ENCODE measurements around the gene MAD1L1.

Gene MAD1L1

DNA sequence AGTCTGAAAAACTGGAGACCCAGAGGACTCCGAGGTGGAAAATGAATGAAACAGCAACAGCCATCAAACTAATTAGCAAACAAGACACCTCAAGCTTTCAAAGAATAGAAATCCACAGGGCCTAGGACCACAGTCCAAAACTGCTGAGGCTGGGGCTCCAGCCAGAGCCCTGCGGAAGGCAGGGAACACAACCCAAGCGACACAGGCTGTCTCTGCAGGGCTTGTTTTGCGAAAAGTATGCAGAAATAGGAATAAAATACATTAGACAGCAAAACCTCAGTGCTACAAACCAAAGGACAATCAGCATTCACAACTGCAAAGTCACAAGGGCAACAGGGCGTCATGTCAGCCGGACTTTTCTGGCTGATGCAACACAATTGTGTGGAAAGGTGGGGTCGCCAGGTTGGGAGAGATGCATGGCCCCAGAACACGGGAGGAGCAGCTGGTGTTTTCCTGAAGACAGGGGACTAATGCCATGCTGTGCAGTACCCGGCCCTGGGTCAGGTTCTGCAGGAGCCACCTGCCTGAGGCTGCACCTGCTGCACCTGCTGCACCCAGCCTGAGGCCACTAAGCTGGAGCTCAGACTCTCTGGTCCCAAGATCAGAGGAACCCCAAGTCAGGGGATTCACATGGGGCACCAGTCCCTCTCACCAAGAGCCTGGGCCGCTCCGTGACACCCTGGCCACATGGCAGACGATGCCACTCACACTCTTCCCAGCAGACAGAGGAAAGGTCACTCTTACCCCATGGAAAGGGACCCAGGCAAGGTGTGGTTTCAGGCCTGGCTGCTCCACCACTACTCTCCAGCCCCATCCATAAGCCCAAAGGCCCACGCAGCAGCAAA, 74.2 kb downstream of the MAD1L1 start:
- DNase-seq (ENCODE audit: low read depth in 1 of 2, low spot score in 1 of 2) = no peak

DNA sequence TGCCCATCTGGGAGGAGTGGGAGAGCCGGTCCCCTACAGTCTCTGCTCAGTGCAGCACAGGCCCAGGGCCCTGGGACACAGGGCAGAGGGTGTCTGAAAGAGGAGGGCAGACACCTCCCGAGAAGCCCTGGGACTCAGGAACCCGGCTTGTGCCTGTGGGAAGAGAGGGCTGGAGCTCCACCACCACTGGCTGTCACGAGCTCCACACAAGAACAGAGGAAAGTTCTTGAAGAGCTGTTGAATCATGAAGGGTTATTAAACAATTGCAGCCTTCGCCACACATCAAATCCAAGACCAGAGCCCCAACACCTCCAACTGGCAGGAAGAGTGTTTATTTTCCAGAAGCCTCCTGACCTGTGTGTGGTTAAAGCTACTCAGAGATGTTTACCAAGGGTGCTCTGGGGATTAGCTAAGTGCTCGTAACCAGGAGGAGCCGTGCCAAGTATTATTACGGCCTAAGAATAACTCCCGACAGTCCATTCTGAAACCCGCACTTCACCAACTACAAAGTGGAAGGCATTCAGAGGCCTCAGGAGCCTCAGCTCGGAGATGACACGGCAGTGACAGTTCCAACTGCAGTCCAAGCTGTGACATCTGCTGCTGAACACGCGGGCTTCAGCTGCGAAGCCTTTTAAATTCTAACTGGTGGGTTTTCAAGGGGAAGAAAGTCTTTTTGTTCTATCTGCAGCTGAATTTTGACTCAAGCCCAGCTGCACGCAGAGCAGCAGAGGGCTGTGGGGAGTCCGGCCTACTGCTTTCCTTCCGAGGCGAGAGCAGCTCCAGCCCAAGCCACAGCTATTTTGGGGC, 75.1 kb downstream of the MAD1L1 start:
- DNase-seq (ENCODE audit: low read depth in 1 of 2, low spot score in 1 of 2) = no peak

DNA sequence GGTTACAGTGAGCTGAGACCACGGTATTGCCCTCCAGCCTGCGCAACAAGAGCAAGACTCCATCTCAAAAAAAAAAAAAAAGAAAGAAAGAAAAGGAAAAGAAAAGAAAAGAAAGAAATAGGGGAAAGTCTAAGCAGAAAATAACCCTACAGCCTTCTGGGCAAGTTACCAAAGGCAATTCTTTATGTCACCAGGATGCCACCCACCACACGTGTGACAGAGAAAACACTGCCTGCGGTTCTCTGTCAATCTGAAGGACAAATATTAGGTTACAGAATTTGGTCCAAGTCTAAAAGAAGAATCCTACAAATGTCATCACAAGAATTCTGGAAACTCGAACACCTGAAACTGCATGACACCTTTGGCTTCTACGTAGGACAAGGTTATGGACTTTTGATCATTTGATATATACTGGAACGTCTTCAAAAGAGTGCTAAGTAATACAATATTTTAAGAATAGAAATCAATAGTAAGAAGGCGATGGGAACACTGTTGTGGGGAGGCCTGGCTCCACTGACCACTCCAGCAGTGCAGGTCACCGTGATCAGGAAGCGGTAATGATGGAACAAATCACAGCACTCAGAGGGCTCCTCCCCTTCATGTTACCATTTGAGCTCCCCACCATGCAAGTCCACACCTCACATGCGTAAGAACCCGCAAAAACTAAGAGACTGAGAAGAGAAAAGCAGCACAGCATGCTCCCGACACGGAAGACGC, 75.8 kb downstream of the MAD1L1 start:
- DNase-seq (ENCODE audit: low read depth in 1 of 2, low spot score in 1 of 2) = no peak

DNA sequence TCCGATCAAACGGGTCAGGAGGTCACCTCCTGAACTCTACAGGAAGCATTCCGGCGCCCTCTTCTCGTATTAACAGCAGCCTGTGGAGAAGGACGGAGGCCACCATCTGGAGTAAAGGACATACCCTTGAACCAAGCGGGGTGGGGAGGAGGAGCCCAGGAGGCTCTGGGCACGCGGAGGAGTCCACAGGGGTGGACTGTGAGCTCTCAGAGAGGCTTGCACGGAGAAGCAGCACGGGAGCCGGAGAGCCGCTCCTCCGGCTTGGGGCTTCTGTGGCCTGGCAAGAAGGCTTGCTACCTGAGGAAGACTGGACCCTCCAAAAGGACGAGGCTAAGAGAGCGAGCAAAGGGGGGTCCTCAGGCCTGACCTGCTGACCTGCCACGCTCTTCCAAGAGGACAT, 77.9 kb downstream of the MAD1L1 start:
- no peak for DNase-seq (ENCODE audit: low read depth in 1 of 2, low spot score in 1 of 2)

DNA sequence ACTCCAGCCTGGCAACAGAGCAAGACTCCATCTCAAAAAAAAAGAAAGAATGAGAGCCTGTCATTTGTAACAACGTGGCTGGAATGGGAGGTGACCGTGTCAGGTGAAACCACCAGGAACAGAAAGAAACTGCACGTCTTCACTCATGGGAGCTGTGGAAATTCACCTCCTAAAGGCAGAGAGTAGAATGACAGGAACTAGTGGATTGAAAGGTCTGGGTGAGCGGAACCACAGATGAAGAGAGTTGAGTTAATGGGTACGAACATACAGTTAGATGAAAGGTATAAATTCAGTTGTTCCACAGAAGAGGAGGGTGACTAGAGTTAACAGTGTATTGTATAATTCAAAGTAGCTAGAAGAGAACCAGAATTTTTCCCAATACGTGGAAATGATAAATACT, 78.6 kb downstream of the MAD1L1 start:
- DNase-seq (ENCODE audit: low read depth in 1 of 2, low spot score in 1 of 2) = no peak

DNA sequence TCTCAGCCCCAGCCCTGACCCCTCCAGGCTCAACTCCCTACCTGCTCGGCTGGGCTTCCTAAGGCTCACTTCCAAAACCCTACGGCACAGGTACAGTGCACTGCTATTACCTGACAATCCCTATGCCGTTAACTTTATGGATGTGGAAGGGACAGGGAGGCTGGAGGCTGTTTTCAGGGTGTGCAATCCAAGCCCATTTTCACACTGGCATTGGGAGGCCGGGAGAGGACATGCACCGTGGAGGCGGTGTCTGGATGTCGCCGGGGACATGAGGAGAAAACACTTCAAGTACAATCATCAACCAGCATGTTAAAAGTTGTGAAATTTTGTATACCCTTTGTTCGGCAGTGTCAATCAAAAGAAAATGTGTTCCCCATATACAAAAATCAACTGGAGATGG, 80.1 kb downstream of the MAD1L1 start:
- DNase-seq (ENCODE audit: low read depth in 1 of 2, low spot score in 1 of 2) = no peak

DNA sequence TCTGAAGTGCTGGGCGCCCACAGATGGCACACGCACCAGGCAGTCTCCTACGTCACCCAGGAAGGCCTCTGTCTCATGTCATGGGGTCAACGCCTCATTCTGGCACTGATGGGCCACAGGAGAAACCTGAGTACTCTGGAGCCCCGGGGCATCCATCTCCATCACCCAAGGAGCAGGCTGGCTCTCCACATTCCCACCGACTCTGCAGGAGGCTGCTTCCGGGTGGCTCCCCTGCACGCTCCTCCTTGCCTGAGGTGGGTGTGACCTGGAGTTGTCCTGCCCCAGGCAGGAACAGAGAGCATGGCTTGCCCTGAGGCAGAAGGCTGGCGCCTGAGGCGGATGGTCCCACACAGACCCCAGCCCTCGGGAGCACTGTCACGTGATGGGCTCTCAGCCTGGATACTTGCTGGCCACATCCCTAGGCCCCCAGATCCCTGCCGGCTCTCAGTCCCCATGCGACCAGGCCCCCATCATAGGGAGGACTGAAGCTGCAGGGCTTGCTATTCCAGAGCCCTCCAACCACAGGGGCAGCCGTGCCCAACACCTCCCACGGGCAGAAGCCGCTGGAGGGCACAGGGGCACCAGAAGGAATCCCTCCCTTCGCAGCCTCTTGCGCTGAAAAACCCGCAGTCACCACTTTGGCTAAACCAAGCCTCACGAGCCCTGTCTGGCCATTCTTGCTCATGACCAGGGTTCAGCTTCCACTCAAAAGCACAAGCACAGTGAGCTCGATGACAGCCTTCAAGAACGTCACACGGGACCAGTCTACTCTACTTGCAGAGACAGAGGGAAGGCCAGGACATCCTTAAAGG, 80.7 kb downstream of the MAD1L1 start:
- no peak for DNase-seq (ENCODE audit: low read depth in 1 of 2, low spot score in 1 of 2)

DNA sequence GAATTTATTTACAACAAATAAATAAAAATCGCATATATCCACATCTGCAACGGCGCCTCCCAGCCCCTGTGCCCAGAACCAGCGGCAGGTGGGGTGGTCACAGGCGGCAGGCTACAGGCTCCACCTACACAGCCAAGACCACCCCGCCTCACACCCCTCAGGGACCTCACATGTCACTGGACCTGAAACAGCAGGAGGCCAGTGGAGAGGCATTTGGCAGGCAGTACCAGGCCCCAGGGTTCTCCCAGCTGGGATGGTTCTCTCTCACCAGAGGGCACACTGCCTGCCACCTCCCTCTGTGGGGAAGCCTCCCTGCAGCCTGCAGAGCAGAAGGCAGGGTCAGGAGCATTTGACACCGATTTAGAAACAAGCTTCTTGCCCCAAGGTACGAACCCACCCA, 81.5 kb downstream of the MAD1L1 start:
- no peak for DNase-seq (ENCODE audit: low read depth in 1 of 2, low spot score in 1 of 2)

DNA sequence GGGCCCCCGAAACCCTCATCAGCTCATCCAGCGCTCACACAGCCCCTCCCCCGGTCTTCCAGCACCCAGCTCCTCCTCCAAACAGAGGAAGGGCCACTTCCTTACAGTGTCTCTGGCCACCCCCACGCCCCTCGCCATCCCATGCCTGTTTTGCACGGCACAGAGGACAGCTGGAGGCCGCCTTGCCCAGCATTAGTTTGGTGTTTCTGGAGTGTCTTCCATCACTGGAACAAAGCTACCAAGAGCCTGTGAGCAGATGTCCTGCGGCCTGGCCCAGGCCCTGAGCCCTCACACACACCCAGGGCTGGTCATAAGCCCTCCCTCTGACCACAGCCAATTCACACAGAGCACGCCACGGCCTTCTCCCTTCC, 82.3 kb downstream of the MAD1L1 start:
- DNase-seq (ENCODE audit: low read depth in 1 of 2, low spot score in 1 of 2) = no peak

DNA sequence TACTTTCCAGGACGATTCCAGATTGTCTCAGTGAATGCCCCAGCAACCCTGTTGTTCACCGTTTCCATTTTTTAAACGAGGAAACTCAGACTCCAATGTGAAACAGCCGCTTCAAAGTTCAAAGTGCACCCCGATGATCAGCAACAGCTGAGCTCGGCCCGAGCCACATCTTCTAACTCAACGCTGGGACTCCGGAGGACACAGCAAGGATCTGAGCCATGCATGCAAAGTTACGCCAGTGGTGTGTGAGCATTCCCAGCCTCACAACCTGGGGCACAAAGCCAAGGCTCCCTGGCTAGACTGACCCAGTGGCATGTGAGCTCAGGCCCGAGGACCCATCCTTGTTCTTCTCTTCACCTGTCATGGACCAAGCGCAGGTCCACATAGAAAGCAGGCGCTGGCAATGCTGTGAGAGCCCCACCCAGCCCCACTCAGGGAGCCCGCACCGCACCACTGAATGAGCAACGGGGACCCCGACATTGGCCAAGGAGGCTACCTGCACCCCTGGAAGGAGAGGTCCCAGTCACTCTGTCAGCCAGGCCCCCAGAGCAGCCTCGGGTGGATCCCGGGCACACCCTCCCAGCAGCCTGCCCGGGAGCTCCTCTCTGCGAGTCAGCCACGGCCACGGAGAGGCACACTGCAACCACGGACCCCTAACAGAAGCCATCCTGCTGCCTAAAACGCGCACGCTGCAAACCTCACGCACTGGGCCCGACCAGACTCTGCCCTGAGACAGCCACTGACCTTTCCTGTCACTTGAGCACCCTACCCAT, 82.9 kb downstream of the MAD1L1 start:
- DNase-seq (ENCODE audit: low read depth in 1 of 2, low spot score in 1 of 2) = no peak

DNA sequence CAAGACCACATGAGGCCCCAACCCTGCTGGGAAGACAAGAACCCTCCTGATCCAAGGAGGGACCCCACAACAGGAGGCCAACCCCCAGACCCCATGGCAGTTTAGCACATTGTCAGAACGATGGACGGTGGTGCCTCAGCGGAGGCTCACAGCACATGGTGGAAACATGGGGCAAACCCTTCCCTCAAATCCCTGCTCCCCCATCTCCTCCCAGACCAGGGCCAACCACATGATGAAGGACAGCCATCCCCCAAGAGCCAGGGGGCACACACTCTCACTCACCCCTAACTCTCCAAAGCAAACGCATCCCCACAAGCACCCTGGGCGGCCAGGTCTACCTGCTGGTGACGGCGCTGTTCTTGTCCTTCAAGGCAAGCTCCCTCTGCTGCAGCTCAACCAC, 83.9 kb downstream of the MAD1L1 start:
- DNase-seq (ENCODE audit: low read depth in 1 of 2, low spot score in 1 of 2) = no peak

DNA sequence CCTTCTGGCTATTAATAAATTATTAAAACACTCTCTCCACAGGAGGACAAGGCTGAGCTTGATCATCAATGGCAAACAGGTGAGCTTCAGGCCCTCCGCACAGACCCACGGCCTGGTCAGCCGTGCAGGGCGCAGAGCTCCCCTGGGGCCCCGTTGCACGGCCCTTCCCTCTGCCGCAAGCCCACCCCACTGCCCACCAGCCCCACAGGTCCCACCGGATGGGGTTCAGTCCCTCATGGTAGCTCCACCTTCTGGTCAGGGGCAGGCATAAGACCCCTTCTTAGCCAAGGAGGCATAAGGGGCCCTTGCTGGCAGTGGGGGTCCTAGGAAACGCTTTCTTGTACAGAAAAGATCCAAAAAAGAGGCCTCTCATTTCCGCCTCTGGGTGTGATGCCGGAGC, 84.6 kb downstream of the MAD1L1 start:
- DNase-seq (ENCODE audit: low read depth in 1 of 2, low spot score in 1 of 2) = no peak

DNA sequence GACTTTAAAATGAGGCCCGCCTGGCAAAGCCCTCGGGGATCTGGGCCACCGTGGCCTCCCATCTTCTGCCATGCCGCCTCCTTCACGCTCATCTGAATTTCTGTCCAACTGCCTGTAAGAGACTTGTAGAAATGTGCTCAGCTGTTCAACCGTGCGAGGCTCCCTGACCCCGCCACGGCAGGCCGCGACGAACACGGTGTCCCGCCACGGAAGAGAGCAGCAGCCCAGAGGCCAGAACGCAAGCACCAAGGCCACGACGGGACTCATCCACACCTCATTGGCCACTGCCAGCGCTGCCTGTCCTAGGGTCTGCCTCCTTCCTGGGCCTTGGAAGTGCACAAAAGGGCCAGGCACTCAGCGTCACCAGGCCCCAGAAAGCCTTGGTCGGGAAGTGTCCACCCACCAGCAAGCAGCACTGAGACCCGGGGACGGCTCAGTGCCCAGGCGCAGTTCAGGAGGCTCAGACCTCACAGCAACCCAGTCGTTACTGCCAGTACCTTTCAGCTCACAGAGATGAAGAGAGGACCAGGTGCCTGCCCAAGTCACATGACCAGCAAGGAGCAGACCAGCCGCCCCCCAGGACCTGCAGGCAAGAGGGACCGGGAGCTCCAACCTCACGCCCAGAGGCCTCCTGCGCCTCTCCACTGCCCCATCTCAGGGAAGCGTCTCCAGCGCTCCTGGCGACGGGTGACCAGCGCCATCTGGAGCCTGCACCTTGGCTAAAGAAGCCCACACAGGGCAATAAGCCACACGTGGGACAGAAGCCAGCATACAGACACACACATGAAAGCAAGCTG, 85.9 kb downstream of the MAD1L1 start:
- no peak for DNase-seq (ENCODE audit: low read depth in 1 of 2, low spot score in 1 of 2)

DNA sequence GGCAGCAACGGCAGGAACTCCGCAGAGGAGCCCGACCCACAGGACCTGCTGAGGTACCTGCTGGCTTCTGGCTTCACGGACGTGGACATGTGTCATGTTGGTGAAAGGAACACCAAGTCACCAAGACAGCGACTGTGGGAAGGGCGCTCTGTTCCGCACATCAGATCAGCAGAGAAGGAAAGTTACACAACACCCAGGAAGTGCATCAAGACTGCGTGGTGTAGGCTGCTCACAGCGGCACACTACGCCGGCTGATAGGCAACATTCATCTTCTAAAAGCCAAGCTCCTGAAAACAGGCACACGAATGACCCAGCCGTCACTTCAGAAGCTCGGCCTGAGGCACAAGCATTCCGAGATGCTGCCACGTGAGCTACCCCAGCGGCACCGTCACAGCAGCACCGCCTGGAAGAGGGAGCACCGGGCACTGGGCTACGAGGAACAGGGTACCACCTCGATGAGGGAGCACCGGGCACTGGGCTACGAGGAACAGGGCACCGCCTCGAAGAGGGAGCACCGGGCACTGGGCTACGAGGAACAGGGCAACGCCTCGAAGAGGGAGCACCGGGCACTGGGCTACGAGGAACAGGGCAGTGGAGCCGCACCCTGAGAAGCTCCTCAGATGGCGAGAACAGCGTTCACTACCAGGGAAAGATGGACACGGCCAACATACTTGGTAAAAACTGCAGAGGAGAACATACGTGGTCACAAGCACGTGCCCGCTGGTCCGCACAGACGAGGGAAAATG, 86.7 kb downstream of the MAD1L1 start:
- no peak for DNase-seq (ENCODE audit: low read depth in 1 of 2, low spot score in 1 of 2)

DNA sequence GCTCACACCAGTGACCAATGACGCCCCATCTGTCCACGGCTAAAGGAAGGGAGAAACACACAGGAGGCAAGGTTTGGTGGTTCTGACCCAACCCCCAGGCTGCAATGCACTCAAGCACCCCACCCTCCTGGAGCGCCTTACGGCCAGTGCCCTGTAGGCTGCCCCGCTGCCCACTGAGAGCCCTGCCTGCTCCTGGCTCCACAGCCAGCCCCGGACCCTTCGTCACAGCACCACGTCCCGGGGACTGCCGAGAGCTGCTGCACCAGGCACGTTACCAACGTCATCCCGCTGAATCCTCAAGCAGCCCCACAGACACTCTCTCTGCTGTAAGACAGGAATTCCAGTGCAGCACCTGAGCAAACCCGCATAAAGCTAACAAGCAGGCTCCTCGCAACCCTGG, 87.8 kb downstream of the MAD1L1 start:
- no peak for DNase-seq (ENCODE audit: low read depth in 1 of 2, low spot score in 1 of 2)

DNA sequence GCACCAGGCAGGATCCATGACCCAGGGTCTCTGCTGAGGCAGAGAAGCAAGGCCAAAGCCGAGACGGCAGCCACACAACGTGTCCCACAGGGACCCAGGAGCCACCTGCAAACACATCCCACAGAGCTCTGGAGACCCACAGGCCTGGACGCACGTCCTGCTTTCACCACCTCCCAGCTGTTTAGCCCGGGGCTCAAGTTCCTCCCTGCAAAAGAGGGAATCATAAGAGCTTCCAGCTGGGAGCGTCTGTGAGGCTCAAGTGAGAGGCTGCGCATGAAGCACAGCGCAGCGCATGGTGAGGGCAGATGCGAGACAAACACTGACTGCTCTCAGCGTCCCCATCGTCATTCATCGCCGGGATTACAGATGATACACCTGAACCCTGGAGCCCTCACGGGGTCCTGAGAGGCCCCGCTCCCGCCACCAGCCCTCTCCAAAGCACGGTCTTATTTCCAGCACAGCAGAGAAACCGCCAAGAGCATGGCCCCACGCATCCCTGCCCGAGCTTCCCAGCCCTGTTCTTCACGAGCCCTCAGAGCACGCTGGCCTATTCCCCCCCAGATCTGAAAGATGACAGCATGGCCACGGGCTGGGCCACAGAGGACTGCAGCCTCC, 88.7 kb downstream of the MAD1L1 start:
- DNase-seq (ENCODE audit: low read depth in 1 of 2, low spot score in 1 of 2) = no peak

DNA sequence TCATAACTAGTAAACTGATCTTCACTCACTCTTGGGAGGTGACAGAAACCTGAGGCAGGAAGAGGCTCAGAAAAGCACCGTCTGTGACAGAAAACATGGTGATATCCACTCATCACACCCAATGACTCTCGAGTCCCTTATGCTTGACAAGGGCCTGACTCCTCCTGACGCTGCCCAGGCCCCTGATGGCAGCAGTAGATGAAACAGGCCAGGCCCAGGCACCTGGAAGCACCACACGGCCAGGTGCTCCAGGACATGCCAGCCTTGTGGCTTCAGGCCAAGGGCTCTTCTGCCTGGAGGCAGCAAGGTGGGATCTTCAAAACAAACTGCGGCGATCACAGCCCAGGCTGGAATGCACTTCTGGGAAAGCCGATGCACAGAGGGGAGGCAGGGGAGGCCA, 89.3 kb downstream of the MAD1L1 start:
- DNase-seq (ENCODE audit: low read depth in 1 of 2, low spot score in 1 of 2) = no peak

DNA sequence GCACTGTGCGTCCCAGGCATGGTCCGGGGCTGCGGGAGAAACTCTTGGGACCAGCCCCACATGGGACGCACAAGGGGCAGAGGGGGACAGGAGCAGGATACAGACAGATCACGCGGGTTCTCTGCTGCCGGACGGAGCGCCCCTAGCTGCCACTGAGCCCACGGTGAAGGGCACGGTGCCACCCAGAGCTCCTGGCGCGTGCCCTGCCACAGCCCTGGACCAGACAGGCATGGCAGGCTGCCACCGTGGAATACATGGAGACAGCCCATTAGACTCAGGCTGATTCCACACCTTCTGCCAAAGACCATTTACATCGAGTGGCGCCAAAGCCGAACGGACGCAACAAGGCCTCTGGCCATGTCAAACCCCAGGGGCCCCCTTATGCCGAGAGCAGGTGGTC, 90.4 kb downstream of the MAD1L1 start:
- no peak for DNase-seq (ENCODE audit: low read depth in 1 of 2, low spot score in 1 of 2)

All from stimulated activated CD4-positive, alpha-beta T cell treated with anti-CD3 and anti-CD28 coated beads, Interleukin-15, amount 100 ng/mL, for 1 hour (primary cell).